GM23338 (cell line): Measurements from ENCODE around the gene HOXA5. TPM values are rescaled to one million over a fixed set of nuclear protein-coding genes. Genes with fewer than 3 reads are reported as not detected.

Source experiments
- ATAC-seq: fragments of 200-7000 bp; cut with Tn5 transposase; 3 replicates; pipeline ENCODE4 v1.9.1; 2020
- DNase-seq: peaks from one replicate; pipeline ENCODE4 v3.0.0-alpha.2; 2015; ENCODE audit warnings: low spot score
- H2AFZ ChIP-seq: fragments of 200-600 bp; sonication (generic); 2 replicates; pipeline ENCODE4 v1.8.0; 2016; ENCODE audit warnings: antibody characterized with exemption, mild to moderate bottlenecking, moderate library complexity
- H3F3A ChIP-seq: fragments of 200-600 bp; sonication (generic); replicated peaks from 2 replicates; pipeline ENCODE4 v1.8.0; 2017; ENCODE audit warnings: antibody characterized with exemption, mixed run types, low read depth
- H3K27ac ChIP-seq: fragments of 200-600 bp; sonication (generic); 2 replicates; pipeline ENCODE4 v1.6.1; 2016; ENCODE audit warnings: low read depth
- H3K27me3 ChIP-seq: fragments of 200-600 bp; sonication (generic); 2 replicates; pipeline ENCODE4 v1.8.0; 2016; ENCODE audit warnings: mild to moderate bottlenecking, mixed run types, moderate library complexity; ENCODE audit not compliant: insufficient read depth
- H3K36me3 ChIP-seq: fragments of 200-600 bp; sonication (generic); 2 replicates; pipeline ENCODE4 v1.8.0; 2016; ENCODE audit warnings: mild to moderate bottlenecking; ENCODE audit not compliant: insufficient read depth
- H3K4me1 ChIP-seq: fragments of 200-600 bp; sonication (generic); 2 replicates; pipeline ENCODE4 v1.8.0; 2016; ENCODE audit warnings: mild to moderate bottlenecking, moderate library complexity; ENCODE audit not compliant: insufficient read depth
- H3K4me2 ChIP-seq: fragments of 200-600 bp; sonication (generic); 2 replicates; pipeline ENCODE4 v1.7.1; 2017; ENCODE audit warnings: mixed run types
- H3K4me3 ChIP-seq: fragments of 200-600 bp; sonication (generic); 2 replicates; pipeline ENCODE4 v1.6.1; 2016; ENCODE audit warnings: mixed run types
- H3K79me2 ChIP-seq: fragments of 200-600 bp; sonication (generic); replicated peaks from 2 replicates; pipeline ENCODE4 v1.8.0; 2017; ENCODE audit warnings: mild to moderate bottlenecking; ENCODE audit not compliant: insufficient read depth
- H3K9me2 ChIP-seq: fragments of 200-600 bp; sonication (generic); 2 replicates; pipeline ENCODE4 v1.8.0; 2017; ENCODE audit not compliant: insufficient read depth
- H4K20me1 ChIP-seq: fragments of 200-600 bp; sonication (generic); replicated peaks from 2 replicates; pipeline ENCODE4 v1.8.0; 2017; ENCODE audit warnings: mild to moderate bottlenecking; ENCODE audit not compliant: insufficient read depth
- H3K27ac Mint-ChIP-seq: 2 replicates; pipeline ENCODE4 v1.8.0; 2020; ENCODE audit warnings: inconsistent platforms, mild to moderate bottlenecking, moderate library complexity, mixed read lengths
- H3K27me3 Mint-ChIP-seq: 3 replicates; pipeline ENCODE4 v1.8.0; 2022; ENCODE audit warnings: low read depth, mild to moderate bottlenecking, moderate library complexity, mixed read lengths, inconsistent platforms; ENCODE audit not compliant: insufficient read depth, poor library complexity
- H3K36me3 Mint-ChIP-seq: 3 replicates; pipeline ENCODE4 v1.8.0; 2021; ENCODE audit warnings: low read depth, mild to moderate bottlenecking, inconsistent platforms, moderate library complexity, mixed read lengths
- H3K4me1 Mint-ChIP-seq: 3 replicates; pipeline ENCODE4 v1.8.0; 2020; ENCODE audit warnings: mild to moderate bottlenecking, inconsistent platforms, mixed read lengths
- H3K4me3 Mint-ChIP-seq: 3 replicates; pipeline ENCODE4 v1.8.0; 2021; ENCODE audit warnings: moderate library complexity, mild to moderate bottlenecking, inconsistent platforms, mixed read lengths
- H3K9me3 Mint-ChIP-seq: 3 replicates; pipeline ENCODE4 v1.8.0; 2020; ENCODE audit warnings: moderate library complexity, mild to moderate bottlenecking, inconsistent platforms, mixed read lengths
- EZH2 ChIP-seq: fragments of 200-600 bp; sonication (generic); IDR thresholded peaks from one replicate; pipeline ENCODE4 v1.8.0; 2017; ENCODE audit warnings: antibody characterized with exemption, mild to moderate bottlenecking, low read depth; ENCODE audit not compliant: unreplicated experiment
- NANOG ChIP-seq: IDR thresholded peaks from 2 replicates; pipeline ENCODE4 v1.6.1; 2016; ENCODE audit warnings: antibody characterized with exemption, borderline replicate concordance
- STAT1 ChIP-seq: IDR thresholded peaks from one replicate; pipeline ENCODE4 v1.6.1; 2016; ENCODE audit warnings: antibody characterized with exemption; ENCODE audit not compliant: unreplicated experiment
- ZNF331 ChIP-seq: fragments of 250-450 bp; sonication (Bioruptor Pico); IDR thresholded peaks from 2 replicates; pipeline ENCODE4 v1.5.0; 2020; ENCODE audit warnings: low read depth, mild to moderate bottlenecking, moderate library complexity
- polyA plus RNA-seq: library from polyadenylated mRNA; unstranded; fragments of >200 nt; fragmentation: Nextera tagmentation; extraction: Ambion mirVana; gene quantifications from 2 replicates; pipeline ENCODE4 v1.2.1, GENCODE V29; 2016
- total RNA-seq: library from RNA; depleted of rRNA; stranded (reverse); fragments of >200 nt; shearing (Covaris generic); gene quantifications from 2 replicates; pipeline ENCODE4 v1.2.3, GENCODE V29; 2014
- TF ChIP-seq, protein P1 (sequence below): IDR thresholded peaks from one replicate; pipeline ENCODE4 v1.6.1; 2018; ENCODE audit warnings: antibody characterized with exemption; ENCODE audit not compliant: unreplicated experiment

Gene HOXA5
- total and polyA plus RNA-seq, 2 experiments from 2014 or later = not detected

DNA sequence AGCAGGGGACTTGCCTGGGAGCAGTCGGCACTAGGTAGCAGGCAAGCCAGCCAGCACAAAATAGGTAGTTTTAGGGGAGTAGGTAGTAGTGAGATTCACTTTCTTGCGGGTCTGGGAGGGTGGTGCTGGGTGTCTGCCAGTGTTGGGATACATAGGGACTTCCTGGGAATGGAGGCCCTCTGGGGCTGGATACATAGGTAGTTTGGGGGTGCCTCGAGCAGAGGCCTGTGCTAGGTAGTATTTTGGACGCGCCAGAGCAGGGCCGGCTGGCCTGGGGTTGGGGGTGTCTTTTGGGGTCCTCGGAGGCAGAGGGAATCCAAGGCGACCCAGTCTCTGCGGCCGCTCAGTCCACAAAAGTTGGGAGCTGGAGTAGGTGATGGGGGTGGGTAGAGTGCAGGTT is 10.9 kb upstream of the HOXA5 start (continued):
- TF ChIP-seq, protein P1, sequence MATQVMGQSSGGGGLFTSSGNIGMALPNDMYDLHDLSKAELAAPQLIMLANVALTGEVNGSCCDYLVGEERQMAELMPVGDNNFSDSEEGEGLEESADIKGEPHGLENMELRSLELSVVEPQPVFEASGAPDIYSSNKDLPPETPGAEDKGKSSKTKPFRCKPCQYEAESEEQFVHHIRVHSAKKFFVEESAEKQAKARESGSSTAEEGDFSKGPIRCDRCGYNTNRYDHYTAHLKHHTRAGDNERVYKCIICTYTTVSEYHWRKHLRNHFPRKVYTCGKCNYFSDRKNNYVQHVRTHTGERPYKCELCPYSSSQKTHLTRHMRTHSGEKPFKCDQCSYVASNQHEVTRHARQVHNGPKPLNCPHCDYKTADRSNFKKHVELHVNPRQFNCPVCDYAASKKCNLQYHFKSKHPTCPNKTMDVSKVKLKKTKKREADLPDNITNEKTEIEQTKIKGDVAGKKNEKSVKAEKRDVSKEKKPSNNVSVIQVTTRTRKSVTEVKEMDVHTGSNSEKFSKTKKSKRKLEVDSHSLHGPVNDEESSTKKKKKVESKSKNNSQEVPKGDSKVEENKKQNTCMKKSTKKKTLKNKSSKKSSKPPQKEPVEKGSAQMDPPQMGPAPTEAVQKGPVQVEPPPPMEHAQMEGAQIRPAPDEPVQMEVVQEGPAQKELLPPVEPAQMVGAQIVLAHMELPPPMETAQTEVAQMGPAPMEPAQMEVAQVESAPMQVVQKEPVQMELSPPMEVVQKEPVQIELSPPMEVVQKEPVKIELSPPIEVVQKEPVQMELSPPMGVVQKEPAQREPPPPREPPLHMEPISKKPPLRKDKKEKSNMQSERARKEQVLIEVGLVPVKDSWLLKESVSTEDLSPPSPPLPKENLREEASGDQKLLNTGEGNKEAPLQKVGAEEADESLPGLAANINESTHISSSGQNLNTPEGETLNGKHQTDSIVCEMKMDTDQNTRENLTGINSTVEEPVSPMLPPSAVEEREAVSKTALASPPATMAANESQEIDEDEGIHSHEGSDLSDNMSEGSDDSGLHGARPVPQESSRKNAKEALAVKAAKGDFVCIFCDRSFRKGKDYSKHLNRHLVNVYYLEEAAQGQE = no peak
- TF ChIP-seq NANOG = no peak
- TF ChIP-seq ZNF331 = no peak

DNA sequence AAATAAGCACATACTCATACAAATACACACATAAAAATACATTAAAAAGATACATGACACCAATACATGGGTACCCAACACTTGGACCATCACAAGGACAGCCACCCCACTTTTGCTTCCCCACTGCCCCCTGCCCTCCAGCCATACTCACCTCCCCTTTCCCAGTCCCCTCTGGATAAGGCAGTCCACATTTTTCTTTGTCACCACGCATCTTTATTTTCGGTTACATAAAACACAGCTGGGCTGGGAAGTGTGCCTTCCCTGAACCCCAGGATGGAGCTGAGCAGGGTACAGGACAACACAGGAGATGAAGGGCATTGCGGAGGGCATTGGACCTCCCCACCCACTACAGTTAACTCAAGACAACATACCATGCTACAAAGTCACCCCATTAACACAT is 10.0 kb upstream of the HOXA5 start:
- H3K4me2 ChIP-seq = no peak overlapping the region
- no peaks in the 10 kb centered on the region for H3K9me2 ChIP-seq
- no peaks in the 10 kb centered on the region for H3K79me2 ChIP-seq
- no peaks in the 10 kb centered on the region for H3K36me3 ChIP-seq
- peaks cover 12% of the 10 kb centered on the region; the same call in 2 of the 3 replicates for H3K9me3 Mint-ChIP-seq
- no peak overlapping the region for H3K4me3 Mint-ChIP-seq
- H3K27ac ChIP-seq = no peak overlapping the region
- H3K4me1 ChIP-seq = peaks cover 13% of the 10 kb centered on the region; the same call in 1 of the 2 replicates
- peaks cover 52% of the 10 kb centered on the region for H4K20me1 ChIP-seq
- no peak for DNase-seq
- H3K27me3 Mint-ChIP-seq = peaks cover 100% of the 10 kb centered on the region
- TF ChIP-seq NANOG (no peak), EZH2 (peak; percentile 76)
- no peak overlapping the region for H3K27ac Mint-ChIP-seq
- H3K27me3 ChIP-seq = peaks cover 100% of the 10 kb centered on the region
- H3F3A ChIP-seq = peaks cover 29% of the 10 kb centered on the region
- H3K36me3 Mint-ChIP-seq = no peaks in the 10 kb centered on the region; the same call in 2 of the 3 replicates
- ATAC-seq = no peak
- no peak overlapping the region for H3K4me3 ChIP-seq
- H2AFZ ChIP-seq = no peak overlapping the region
- H3K4me1 Mint-ChIP-seq = peaks cover 21% of the 10 kb centered on the region

DNA sequence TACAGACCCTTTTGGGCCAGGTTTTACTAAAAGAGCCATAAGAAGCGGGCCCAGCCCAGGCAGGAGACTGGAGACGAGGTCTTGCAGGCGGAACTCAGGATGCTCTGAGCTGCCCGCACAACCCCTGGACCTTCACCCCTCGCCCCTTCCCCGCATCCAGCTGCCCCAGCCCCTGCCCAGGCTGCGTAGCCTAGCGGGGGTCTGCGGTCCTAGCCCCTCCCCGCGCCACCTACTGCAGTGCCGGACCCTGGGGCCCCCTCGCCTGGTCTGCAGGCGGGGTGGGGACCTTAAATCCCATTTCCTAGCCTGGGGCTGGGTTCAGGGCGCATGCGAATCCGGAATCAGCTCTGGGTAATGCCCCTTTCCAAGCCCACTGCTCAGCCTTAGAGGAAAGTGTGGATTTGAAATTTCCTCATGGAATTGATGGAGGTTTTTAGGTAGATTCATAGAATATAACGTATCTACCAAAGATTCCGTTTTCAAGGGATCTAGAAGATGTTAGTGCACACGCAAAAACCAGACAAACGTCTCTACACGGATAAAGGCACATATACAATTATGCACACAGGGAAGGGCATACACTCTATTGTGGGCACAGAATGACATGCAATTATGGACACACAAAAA is 9.4 kb upstream of the HOXA5 start:
- Histone ChIP-seq H3K27ac (no peak overlapping the region), H3K36me3 (no peaks in the 10 kb centered on the region), H3K27me3 (peaks cover 100% of the 10 kb centered on the region), H2AFZ (no peak overlapping the region), H3K79me2 (no peaks in the 10 kb centered on the region), H3K9me2 (no peaks in the 10 kb centered on the region), H3K4me3 (no peak overlapping the region), H3F3A (peaks cover 35% of the 10 kb centered on the region), H3K4me2 (no peak overlapping the region), H3K4me1 (peaks cover 19% of the 10 kb centered on the region), H4K20me1 (peaks cover 51% of the 10 kb centered on the region)
- ATAC-seq = no peak
- DNase-seq = peak; percentile 46
- Mint-ChIP-seq H3K9me3 (peaks cover 18% of the 10 kb centered on the region), H3K27ac (no peak overlapping the region), H3K4me1 (peaks cover 24% of the 10 kb centered on the region), H3K36me3 (no peaks in the 10 kb centered on the region; the same call in 2 of the 3 replicates), H3K27me3 (peaks cover 100% of the 10 kb centered on the region), H3K4me3 (no peak overlapping the region)
- TF ChIP-seq STAT1 (no peak), EZH2 (peak; percentile 80)
